ENCODE results near the gene LRMDA.

Gene LRMDA

GRCh38 chr10:76255241-76255640, 823.8 kb downstream of the LRMDA start:
- Histone ChIP-seq H3K9ac (ENCODE audit: low read depth, low read length) (no peak overlapping the region), H3K79me2 (ENCODE audit: insufficient read depth, low read length) (no peaks in the 10 kb centered on the region), H3K9me3 (ENCODE audit: insufficient read depth, low read length, severe bottlenecking) (peaks cover 3% of the 10 kb centered on the region), H4K20me1 (ENCODE audit: insufficient read depth, low read length) (no peaks in the 10 kb centered on the region), H3K27me3 (ENCODE audit: insufficient read depth, low read length, poor library complexity) (no peaks in the 10 kb centered on the region), H3K4me3 (ENCODE audit: low read depth in 1 of 2, low read length in 2 of 2) (no peak overlapping the region), H3K36me3 (ENCODE audit: insufficient read depth, low read length) (no peaks in the 10 kb centered on the region), H2AFZ (ENCODE audit: low read depth, low read length) (no peak overlapping the region), H3K4me1 (ENCODE audit: insufficient read depth, low read length) (no peaks in the 10 kb centered on the region), H3K4me2 (ENCODE audit: insufficient read depth, low read length) (no peak overlapping the region), H3K27ac (ENCODE audit: low read length) (no peak overlapping the region)
- DNase-seq: no peak
- no peak for TF ChIP-seq EZH2 (IDR thresholded peaks at IDR 0.05; ENCODE audit: borderline replicate concordance, low read depth, low read length, severe bottlenecking)
- TF ChIP-seq, protein P1, sequence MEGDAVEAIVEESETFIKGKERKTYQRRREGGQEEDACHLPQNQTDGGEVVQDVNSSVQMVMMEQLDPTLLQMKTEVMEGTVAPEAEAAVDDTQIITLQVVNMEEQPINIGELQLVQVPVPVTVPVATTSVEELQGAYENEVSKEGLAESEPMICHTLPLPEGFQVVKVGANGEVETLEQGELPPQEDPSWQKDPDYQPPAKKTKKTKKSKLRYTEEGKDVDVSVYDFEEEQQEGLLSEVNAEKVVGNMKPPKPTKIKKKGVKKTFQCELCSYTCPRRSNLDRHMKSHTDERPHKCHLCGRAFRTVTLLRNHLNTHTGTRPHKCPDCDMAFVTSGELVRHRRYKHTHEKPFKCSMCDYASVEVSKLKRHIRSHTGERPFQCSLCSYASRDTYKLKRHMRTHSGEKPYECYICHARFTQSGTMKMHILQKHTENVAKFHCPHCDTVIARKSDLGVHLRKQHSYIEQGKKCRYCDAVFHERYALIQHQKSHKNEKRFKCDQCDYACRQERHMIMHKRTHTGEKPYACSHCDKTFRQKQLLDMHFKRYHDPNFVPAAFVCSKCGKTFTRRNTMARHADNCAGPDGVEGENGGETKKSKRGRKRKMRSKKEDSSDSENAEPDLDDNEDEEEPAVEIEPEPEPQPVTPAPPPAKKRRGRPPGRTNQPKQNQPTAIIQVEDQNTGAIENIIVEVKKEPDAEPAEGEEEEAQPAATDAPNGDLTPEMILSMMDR (IDR thresholded peaks at IDR 0.05; ENCODE audit: borderline replicate concordance, extremely low read depth, low read length, poor library complexity, severe bottlenecking): no peak
- ATAC-seq (ENCODE audit: insufficient read depth, low read depth): no peak

DNA sequence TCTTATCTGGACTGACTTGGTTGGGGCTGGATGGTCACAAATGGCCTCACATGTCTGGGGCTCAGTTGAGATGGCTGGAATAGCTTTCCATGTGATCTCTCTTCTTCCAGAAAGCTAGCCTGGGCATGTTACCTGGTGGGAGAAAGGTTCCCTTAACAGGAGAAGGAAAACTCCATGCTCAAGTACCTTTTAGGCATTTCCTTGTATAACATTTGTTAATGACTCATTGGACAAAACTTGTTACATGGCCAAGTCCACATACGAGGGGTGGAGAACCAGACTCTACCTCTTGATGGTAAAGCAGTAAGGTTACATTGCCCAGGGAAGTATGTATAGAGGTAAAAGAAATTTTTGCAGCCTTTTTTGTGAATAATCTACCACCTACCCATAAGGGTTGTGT, 826.4 kb downstream of the LRMDA start:
- H3K9ac ChIP-seq (ENCODE audit: low read depth, low read length): no peak overlapping the region
- H3K4me2 ChIP-seq (ENCODE audit: insufficient read depth, low read length): no peak overlapping the region
- no peak for DNase-seq
- no peaks in the 10 kb centered on the region for H3K36me3 ChIP-seq (ENCODE audit: insufficient read depth, low read length)
- no peak overlapping the region for H3K4me3 ChIP-seq (ENCODE audit: low read depth in 1 of 2, low read length in 2 of 2)
- no peaks in the 10 kb centered on the region for H4K20me1 ChIP-seq (ENCODE audit: insufficient read depth, low read length)
- no peaks in the 10 kb centered on the region for H3K27me3 ChIP-seq (ENCODE audit: insufficient read depth, low read length, poor library complexity)
- H2AFZ ChIP-seq (ENCODE audit: low read depth, low read length): no peak overlapping the region
- H3K79me2 ChIP-seq (ENCODE audit: insufficient read depth, low read length): no peaks in the 10 kb centered on the region
- no peak for ATAC-seq (ENCODE audit: insufficient read depth, low read depth)
- no peaks in the 10 kb centered on the region for H3K4me1 ChIP-seq (ENCODE audit: insufficient read depth, low read length)
- TF ChIP-seq, protein P1 (IDR thresholded peaks at IDR 0.05; ENCODE audit: borderline replicate concordance, extremely low read depth, low read length, poor library complexity, severe bottlenecking): no peak
- no peak for TF ChIP-seq EZH2 (IDR thresholded peaks at IDR 0.05; ENCODE audit: borderline replicate concordance, low read depth, low read length, severe bottlenecking)
- peaks cover 9% of the 10 kb centered on the region for H3K9me3 ChIP-seq (ENCODE audit: insufficient read depth, low read length, severe bottlenecking)
- H3K27ac ChIP-seq (ENCODE audit: low read length): no peak overlapping the region

GRCh38 chr10:76265441-76266113, 834.2 kb downstream of the LRMDA start:
- Histone ChIP-seq H3K36me3 (ENCODE audit: insufficient read depth, low read length) (no peaks in the 10 kb centered on the region), H3K27me3 (ENCODE audit: insufficient read depth, low read length, poor library complexity) (no peaks in the 10 kb centered on the region), H3K9ac (ENCODE audit: low read depth, low read length) (no peak overlapping the region), H3K79me2 (ENCODE audit: insufficient read depth, low read length) (no peaks in the 10 kb centered on the region), H3K4me2 (ENCODE audit: insufficient read depth, low read length) (no peak overlapping the region), H4K20me1 (ENCODE audit: insufficient read depth, low read length) (no peaks in the 10 kb centered on the region), H3K4me3 (ENCODE audit: low read depth in 1 of 2, low read length in 2 of 2) (no peak overlapping the region), H3K4me1 (ENCODE audit: insufficient read depth, low read length) (no peaks in the 10 kb centered on the region), H3K9me3 (ENCODE audit: insufficient read depth, low read length, severe bottlenecking) (peaks cover 3% of the 10 kb centered on the region), H2AFZ (ENCODE audit: low read depth, low read length) (no peak overlapping the region), H3K27ac (ENCODE audit: low read length) (no peak overlapping the region)
- no peak for ATAC-seq (ENCODE audit: insufficient read depth, low read depth)
- TF ChIP-seq EZH2 (IDR thresholded peaks at IDR 0.05; ENCODE audit: borderline replicate concordance, low read depth, low read length, severe bottlenecking): no peak
- TF ChIP-seq, protein P1 (IDR thresholded peaks at IDR 0.05; ENCODE audit: borderline replicate concordance, extremely low read depth, low read length, poor library complexity, severe bottlenecking): no peak
- DNase-seq: no peak

Measured in DND-41 (cell line).